ENCODE results near the gene CHCHD6. TPM values are rescaled to one million over a fixed set of nuclear protein-coding genes. Genes with fewer than 3 reads are reported as not detected.
A peak's percentile ranks its signal among the peaks of the same experiment; 100 is the strongest.

The CHCHD6 gene
- polyA plus RNA-seq, 4 donors, result 16.9 to 24.7 (median 22.0) TPM

GRCh38 chr3:126734106-126734723 is 30.2 kb downstream of the CHCHD6 start:
- no peak for DNase-seq (ENCODE audit: low read depth in 4 of 4, low spot score in 2 of 4)

GRCh38 chr3:126737527-126737926 is 33.5 kb downstream of the CHCHD6 start:
- DNase-seq (ENCODE audit: low read depth in 4 of 4, low spot score in 2 of 4), result no peak

GRCh38 chr3:126742057-126742456 is 38.0 kb downstream of the CHCHD6 start:
- no peak for DNase-seq (ENCODE audit: low read depth in 4 of 4, low spot score in 2 of 4)

- no peak for DNase-seq (ENCODE audit: low read depth in 4 of 4, low spot score in 2 of 4)
Measured at GRCh38 chr3:126743350-126743749, 39.3 kb downstream of the CHCHD6 start.

- DNase-seq (ENCODE audit: low read depth in 4 of 4, low spot score in 2 of 4), result no peak
Measured at GRCh38 chr3:126743781-126744180, 39.7 kb downstream of the CHCHD6 start.

GRCh38 chr3:126745760-126746394 is 41.8 kb downstream of the CHCHD6 start:
- no peak for DNase-seq (ENCODE audit: low read depth in 4 of 4, low spot score in 2 of 4)

- no peak for DNase-seq (ENCODE audit: low read depth in 4 of 4, low spot score in 2 of 4)
Measured at GRCh38 chr3:126746395-126747177, 42.5 kb downstream of the CHCHD6 start.

GRCh38 chr3:126747768-126748167 is 43.7 kb downstream of the CHCHD6 start:
- DNase-seq (ENCODE audit: low read depth in 4 of 4, low spot score in 2 of 4), result no peak

- no peak for DNase-seq (ENCODE audit: low read depth in 4 of 4, low spot score in 2 of 4)
Measured at GRCh38 chr3:126748701-126749546, 44.9 kb downstream of the CHCHD6 start.

- DNase-seq (ENCODE audit: low read depth in 4 of 4, low spot score in 2 of 4), result no peak
Measured at GRCh38 chr3:126749547-126749875, 45.5 kb downstream of the CHCHD6 start.

GRCh38 chr3:126749931-126750755 is 46.1 kb downstream of the CHCHD6 start:
- no peak for DNase-seq (ENCODE audit: low read depth in 4 of 4, low spot score in 2 of 4)

- DNase-seq (ENCODE audit: low read depth in 4 of 4, low spot score in 2 of 4), result no peak
Measured at GRCh38 chr3:126750756-126751121, 46.7 kb downstream of the CHCHD6 start.

GRCh38 chr3:126751611-126752302 is 47.7 kb downstream of the CHCHD6 start:
- DNase-seq (ENCODE audit: low read depth in 4 of 4, low spot score in 2 of 4), result no peak

- DNase-seq (ENCODE audit: low read depth in 4 of 4, low spot score in 2 of 4), result peak; percentile 25 to 59 (median 43)
Measured at GRCh38 chr3:126752303-126753190, 48.5 kb downstream of the CHCHD6 start.

- DNase-seq (ENCODE audit: low read depth in 4 of 4, low spot score in 2 of 4), result no peak
Measured at GRCh38 chr3:126753191-126754160, 49.4 kb downstream of the CHCHD6 start.

GRCh38 chr3:126755866-126756265 is 51.8 kb downstream of the CHCHD6 start:
- DNase-seq (ENCODE audit: low read depth in 4 of 4, low spot score in 2 of 4), result no peak

GRCh38 chr3:126758026-126758425 is 54.0 kb downstream of the CHCHD6 start:
- no peak for DNase-seq (ENCODE audit: low read depth in 4 of 4, low spot score in 2 of 4)

Data from left renal cortex interstitium (tissue), 4 donors.